HCT116 (cell line): ENCODE results near the gene TUNAR. TPM values are rescaled to one million over a fixed set of nuclear protein-coding genes. Genes with fewer than 3 reads are reported as not detected.

Experiments
- ATAC-seq: fragments of 200-7000 bp; cut with Tn5 transposase; 2 replicates; pipeline ENCODE4 v1.9.1; 2020; ENCODE audit warnings: mild to moderate bottlenecking, moderate library complexity
- BruUV-seq: library from RNA; stranded (reverse); fragments of 400-500 nt; replicated peaks from 2 replicates; lab custom pipeline; 2021; lab: Mats Ljungman, UMichigan
- CTCF ChIA-PET: fragments of 300-600 bp; sonication (Branson Sonifier 250); formaldehyde crosslinking; loops from one replicate; lab custom pipeline; 2021; ENCODE audit warnings: antibody characterized with exemption; lab: Charles Lee
- POLR2A ChIA-PET: fragments of 300-600, 350-600 bp; sonication (Branson Sonifier 250); formaldehyde crosslinking; loops from one replicate; lab custom pipeline; 2021; ENCODE audit warnings: antibody characterized with exemption; lab: Charles Lee
- RAD21 ChIA-PET, 2 experiments: fragments of 300-600 bp; sonication (Branson Sonifier 250); formaldehyde crosslinking; loops; one replicate each; lab custom pipeline; 2023; ENCODE audit warnings: low total read pairs in 2 of 2; ENCODE audit not compliant: uncharacterized antibody in 2 of 2, unreplicated experiment in 2 of 2, low non-redundant PET in 1 of 2; lab: Charles Lee
- DNase-seq: peaks from one replicate; pipeline ENCODE4 v3.0.0-alpha.2; 2010; ENCODE audit warnings: low read depth, low spot score
- H2AFZ ChIP-seq: fragments of 200-600 bp; shearing (Covaris generic), sonication (generic); 2 replicates; pipeline ENCODE4 v1.6.1; 2017; ENCODE audit warnings: low read depth, mixed run types, mixed read lengths, antibody characterized with exemption, low read length; ENCODE audit not compliant: poor library complexity, severe bottlenecking
- H3K27ac ChIP-seq: 2 replicates; pipeline ENCODE4 v1.5.1; 2012; ENCODE audit warnings: low read depth, low read length
- H3K27me3 ChIP-seq: fragments of 200-600 bp; sonication (generic); 2 replicates; pipeline ENCODE4 v1.6.1; 2016; ENCODE audit warnings: mixed run types, low read length, mixed read lengths; ENCODE audit not compliant: insufficient read depth
- H3K36me3 ChIP-seq, 2 experiments: fragments of 200-500 bp in 1 of 2; fragments of 200-600 bp in 1 of 2; sonication (Bioruptor generic) in 1 of 2; sonication (generic) in 1 of 2; 2 replicates each; pipeline versions ENCODE4 v1.5.1 to v1.6.1; 2014 to 2016; ENCODE audit warnings: low read length in 2 of 2, inconsistent platforms in 1 of 2, mixed read lengths in 1 of 2, mixed run types in 1 of 2; ENCODE audit not compliant: insufficient read depth in 2 of 2, control insufficient read depth in 1 of 2
- H3K4me1 ChIP-seq, 2 experiments: fragments of 200-600 bp in 1 of 2; sonication (generic) in 1 of 2; 2 replicates each; pipeline versions ENCODE4 v1.5.1 to v1.6.1; 2012 to 2017; ENCODE audit warnings: low read length in 2 of 2, inconsistent platforms in 1 of 2, mild to moderate bottlenecking in 1 of 2, mixed read lengths in 1 of 2, mixed run types in 1 of 2, moderate library complexity in 1 of 2; ENCODE audit not compliant: insufficient read depth in 2 of 2, control insufficient read depth in 1 of 2
- H3K4me2 ChIP-seq: fragments of 200-600 bp; sonication (generic); 2 replicates; pipeline ENCODE4 v1.6.1; 2017; ENCODE audit warnings: mixed run types, low read length, mixed read lengths
- H3K4me3 ChIP-seq, 2 experiments: fragments of 200-600 bp in 1 of 2; sonication (generic) in 1 of 2; replicated peaks in 1 of 2; 2 replicates each; pipeline ENCODE4 v1.5.1; 2011 to 2016; ENCODE audit warnings: low read length in 2 of 2, control low read depth in 1 of 2, low read depth in 1 of 2, mild to moderate bottlenecking in 1 of 2, mixed read lengths in 1 of 2, mixed run types in 1 of 2
- H3K79me2 ChIP-seq: fragments of 200-600 bp; sonication (generic); 2 replicates; pipeline ENCODE4 v1.6.1; 2017; ENCODE audit warnings: mild to moderate bottlenecking, mixed run types, low read length, moderate library complexity, mixed read lengths; ENCODE audit not compliant: insufficient read depth
- H3K9ac ChIP-seq: fragments of 200-600 bp; sonication (generic); 2 replicates; pipeline ENCODE4 v1.6.1; 2016; ENCODE audit warnings: low read length, mixed read lengths
- H3K9me2 ChIP-seq: fragments of 200-600 bp; sonication (generic), shearing (Covaris generic); 2 replicates; pipeline ENCODE4 v1.6.1; 2017; ENCODE audit warnings: mixed run types, mild to moderate bottlenecking, moderate library complexity; ENCODE audit not compliant: insufficient read depth
- H3K9me3 ChIP-seq, 2 experiments: fragments of 200-500 bp in 1 of 2; fragments of 200-600 bp in 1 of 2; sonication (Bioruptor generic) in 1 of 2; sonication (generic) in 1 of 2; 2 replicates each; pipeline ENCODE4 v1.6.1; 2014 to 2017; ENCODE audit warnings: low read length in 2 of 2, mixed read lengths in 2 of 2, inconsistent platforms in 1 of 2, low read depth in 1 of 2, mild to moderate bottlenecking in 1 of 2, mixed run types in 1 of 2, moderate library complexity in 1 of 2; ENCODE audit not compliant: control insufficient read depth in 1 of 2, insufficient read depth in 1 of 2
- H4K20me1 ChIP-seq: fragments of 200-600 bp; sonication (generic), shearing (Covaris generic); 2 replicates; pipeline ENCODE4 v1.6.1; 2017; ENCODE audit warnings: mixed run types, mild to moderate bottlenecking, moderate library complexity; ENCODE audit not compliant: insufficient read depth
- CBX3 ChIP-seq: IDR thresholded peaks from 2 replicates; pipeline ENCODE4 v1.6.1; 2012; ENCODE audit warnings: low read depth
- EZH2 ChIP-seq: fragments of 200-600 bp; sonication (generic); IDR thresholded peaks from 2 replicates; pipeline ENCODE4 v1.6.1; 2017; ENCODE audit warnings: antibody characterized with exemption, mixed run types
- EZH2phosphoT487 ChIP-seq: fragments of 200-600 bp; IDR thresholded peaks from 2 replicates; pipeline ENCODE4 v1.6.1; 2018; ENCODE audit warnings: antibody characterized with exemption, borderline replicate concordance
- POLR2AphosphoS5 ChIP-seq: IDR thresholded peaks from 2 replicates; pipeline ENCODE4 v1.6.1; 2011; ENCODE audit warnings: mild to moderate bottlenecking, low read depth, low read length, moderate library complexity
- RAD21 ChIP-seq: IDR thresholded peaks from 2 replicates; pipeline ENCODE4 v1.6.1; 2012; ENCODE audit warnings: low read depth, mild to moderate bottlenecking
- SP1 ChIP-seq: IDR thresholded peaks from 2 replicates; pipeline ENCODE4 v1.6.1; 2012; ENCODE audit warnings: low read depth
- intact Hi-C: fragments of 100-400 bp; cut with micrococcal nuclease; formaldehyde crosslinking; loops from 2 replicates; pipeline ENCODE4 v1.10.0; 2022
- total RNA-seq: library from RNA; stranded (reverse); gene quantifications from one replicate; pipeline ENCODE4 v1.2.1, GENCODE V29; 2021; ENCODE audit not compliant: unreplicated experiment
- TF ChIP-seq, protein P1 (sequence below), 3 experiments: fragments of 200-600 bp in 1 of 3; sonication (generic) in 1 of 3; IDR thresholded peaks in 2 of 3; conservative IDR thresholded peaks in 1 of 3; 2 replicates each; pipeline ENCODE4 v1.5.1; 2012 to 2017; ENCODE audit warnings: low read depth in 2 of 3, low read length in 2 of 3, antibody characterized with exemption in 1 of 3, borderline replicate concordance in 1 of 3, control low read depth in 1 of 3, mild to moderate bottlenecking in 1 of 3, mixed read lengths in 1 of 3, mixed run types in 1 of 3, moderate library complexity in 1 of 3; ENCODE audit not compliant: insufficient read depth in 1 of 3
- TF ChIP-seq, protein P2 (sequence below): IDR thresholded peaks from 2 replicates; pipeline ENCODE4 v1.6.1; 2012

Gene TUNAR
- total RNA-seq, 1 experiment from 2014 or later = not detected

DNA sequence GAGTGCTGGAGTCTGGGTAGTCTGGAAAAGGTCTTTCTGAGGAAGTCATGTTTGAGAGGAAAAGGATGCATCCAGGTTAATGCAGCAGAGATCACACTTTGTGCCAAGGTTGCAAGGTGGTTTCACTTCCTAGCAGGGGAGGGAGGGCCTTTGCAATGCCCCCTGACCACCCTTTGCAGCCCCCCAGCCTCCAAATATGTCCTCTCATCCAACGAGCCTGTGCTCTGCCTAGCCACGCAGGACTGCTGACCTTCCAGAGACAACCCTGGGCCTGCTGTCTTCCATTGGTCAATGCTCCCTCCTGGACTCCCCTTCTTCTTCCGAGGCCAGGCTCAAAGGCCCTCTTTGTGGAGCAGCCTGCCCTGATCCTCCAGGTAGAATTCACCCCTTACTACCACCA lies 47.3 kb upstream of the TUNAR start:
- no peaks in the 10 kb centered on the region for H4K20me1 ChIP-seq
- TF ChIP-seq RAD21 (no peak), SP1 (no peak)
- CTCF ChIA-PET = no interaction called here
- H3K36me3 ChIP-seq = no peaks in the 10 kb centered on the region
- no TSS peak for BruUV-seq
- no peak overlapping the region for H3K9ac ChIP-seq
- DNase-seq (no peak), ATAC-seq (no peak)
- intact Hi-C loops = no loop called here
- no peak overlapping the region for H3K4me3 ChIP-seq
- H3K27ac ChIP-seq = no peak overlapping the region
- no peaks in the 10 kb centered on the region for H3K79me2 ChIP-seq
- H3K9me2 ChIP-seq = no peaks in the 10 kb centered on the region
- H3K9me3 ChIP-seq = no peaks in the 10 kb centered on the region
- no peak overlapping the region for H2AFZ ChIP-seq
- RAD21 ChIA-PET = no interaction called here
- POLR2A ChIA-PET = no interaction called here
- H3K4me1 ChIP-seq = no peaks in the 10 kb centered on the region
- H3K4me2 ChIP-seq = no peak overlapping the region
- peaks cover 25% of the 10 kb centered on the region; the same call in 1 of the 2 replicates for H3K27me3 ChIP-seq

DNA sequence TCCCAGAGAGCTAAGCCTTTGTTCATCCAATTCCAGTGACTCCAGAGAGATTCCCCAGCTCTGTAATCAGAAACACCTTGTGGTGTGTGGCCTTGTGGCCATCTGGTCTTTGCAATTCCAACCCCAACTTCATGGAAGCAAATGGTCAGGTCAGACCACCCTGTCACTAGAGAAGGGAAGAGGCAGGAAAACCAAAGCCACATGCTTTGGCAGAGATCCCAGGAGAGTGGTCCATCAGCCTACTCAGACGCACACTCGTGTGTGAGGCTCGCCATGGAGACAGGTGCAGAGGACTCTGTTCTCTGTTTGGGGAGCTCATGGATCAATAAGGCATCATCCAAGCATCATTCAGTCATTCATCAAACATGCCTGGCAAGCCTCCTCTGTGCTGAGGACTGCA lies 46.2 kb upstream of the TUNAR start:
- ChIA-PET CTCF (no interaction called here), RAD21 (no interaction called here), POLR2A (no interaction called here)
- no peak overlapping the region for H3K4me2 ChIP-seq
- no TSS peak for BruUV-seq
- H3K4me3 ChIP-seq = no peak overlapping the region
- H3K36me3 ChIP-seq = no peaks in the 10 kb centered on the region
- H3K9me2 ChIP-seq = no peaks in the 10 kb centered on the region
- no peak overlapping the region for H3K27ac ChIP-seq
- no peaks in the 10 kb centered on the region for H4K20me1 ChIP-seq
- H3K79me2 ChIP-seq = no peaks in the 10 kb centered on the region
- DNase-seq (no peak), ATAC-seq (no peak)
- H2AFZ ChIP-seq = no peak overlapping the region
- H3K4me1 ChIP-seq = peaks cover 0 to 6% of the 10 kb centered on the region in 2 experiments; a peak in 1 of 4 replicates
- intact Hi-C loops = no loop called here
- no peaks in the 10 kb centered on the region for H3K9me3 ChIP-seq
- H3K27me3 ChIP-seq = peaks cover 18% of the 10 kb centered on the region; the same call in 1 of the 2 replicates
- no peak overlapping the region for H3K9ac ChIP-seq
- TF ChIP-seq SP1 = no peak
- TF ChIP-seq EZH2phosphoT487 = no peak
- TF ChIP-seq, protein P1, sequence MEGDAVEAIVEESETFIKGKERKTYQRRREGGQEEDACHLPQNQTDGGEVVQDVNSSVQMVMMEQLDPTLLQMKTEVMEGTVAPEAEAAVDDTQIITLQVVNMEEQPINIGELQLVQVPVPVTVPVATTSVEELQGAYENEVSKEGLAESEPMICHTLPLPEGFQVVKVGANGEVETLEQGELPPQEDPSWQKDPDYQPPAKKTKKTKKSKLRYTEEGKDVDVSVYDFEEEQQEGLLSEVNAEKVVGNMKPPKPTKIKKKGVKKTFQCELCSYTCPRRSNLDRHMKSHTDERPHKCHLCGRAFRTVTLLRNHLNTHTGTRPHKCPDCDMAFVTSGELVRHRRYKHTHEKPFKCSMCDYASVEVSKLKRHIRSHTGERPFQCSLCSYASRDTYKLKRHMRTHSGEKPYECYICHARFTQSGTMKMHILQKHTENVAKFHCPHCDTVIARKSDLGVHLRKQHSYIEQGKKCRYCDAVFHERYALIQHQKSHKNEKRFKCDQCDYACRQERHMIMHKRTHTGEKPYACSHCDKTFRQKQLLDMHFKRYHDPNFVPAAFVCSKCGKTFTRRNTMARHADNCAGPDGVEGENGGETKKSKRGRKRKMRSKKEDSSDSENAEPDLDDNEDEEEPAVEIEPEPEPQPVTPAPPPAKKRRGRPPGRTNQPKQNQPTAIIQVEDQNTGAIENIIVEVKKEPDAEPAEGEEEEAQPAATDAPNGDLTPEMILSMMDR (IDR thresholded peaks at IDR 0.05 in 2 of 3, conservative IDR thresholded peaks at IDR 0.05 in 1 of 3; ENCODE audit: borderline replicate concordance in 1 of 3, insufficient read depth in 1 of 3, low read depth in 2 of 3, low read length in 2 of 3) = no peak
- TF ChIP-seq CBX3 = no peak
- no peak for TF ChIP-seq POLR2AphosphoS5
- TF ChIP-seq, protein P2, sequence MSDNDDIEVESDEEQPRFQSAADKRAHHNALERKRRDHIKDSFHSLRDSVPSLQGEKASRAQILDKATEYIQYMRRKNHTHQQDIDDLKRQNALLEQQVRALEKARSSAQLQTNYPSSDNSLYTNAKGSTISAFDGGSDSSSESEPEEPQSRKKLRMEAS = no peak
- TF ChIP-seq EZH2 = no peak
